ENCODE results near the gene CUEDC1. TPM values are rescaled to one million over a fixed set of nuclear protein-coding genes. Genes with fewer than 3 reads are reported as not detected.
A peak's percentile ranks its signal among the peaks of the same experiment; 100 is the strongest.

CUEDC1 gene
- total and polyA plus RNA-seq, 2 of the 13 experiments (the other 11 are each of a cell fraction or from before 2014, with no cell fraction given), result 7.4 to 12.9 TPM

DNA sequence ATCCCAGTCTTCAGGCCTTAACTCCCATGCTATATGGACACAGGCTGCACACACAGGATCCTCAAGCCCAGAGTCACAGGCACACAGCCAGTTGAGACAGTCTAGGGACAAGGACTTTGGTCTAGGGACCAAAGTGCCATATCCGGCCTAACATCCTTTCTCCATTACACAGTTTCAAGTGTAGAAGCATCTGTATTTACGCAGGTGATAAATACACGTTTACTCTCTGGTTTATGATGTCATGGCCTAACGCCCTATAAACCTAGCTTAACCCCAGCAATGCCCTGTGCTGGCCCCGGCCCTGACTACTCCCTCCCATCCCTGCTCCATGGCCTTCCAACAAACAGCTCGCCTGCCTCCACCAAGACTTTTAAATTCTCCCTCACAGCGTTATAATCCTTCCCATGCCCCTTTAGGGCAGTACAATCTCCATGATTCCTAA lies 17.1 kb downstream of the CUEDC1 start (continued):
- TF ChIP-seq ZNF780A (CRISPR knock-in tag; IDR thresholded peaks at IDR 0.05), result no peak
- peak; percentile 87 for TF ChIP-seq CREB1 (IDR thresholded peaks at IDR 0.05)
- peak; percentile 85 for TF ChIP-seq CREB1 (CRISPR knock-in tag; IDR thresholded peaks at IDR 0.05)
- peak; percentile 66; the same call in 1 of the 2 replicates for TF ChIP-seq KMT2A (CRISPR knock-in tag; IDR thresholded peaks at IDR 0.05)
- TF ChIP-seq FOXO1 (CRISPR knock-in tag; IDR thresholded peaks at IDR 0.05), result peak; percentile 76; the same call in 1 of the 2 replicates
- TF ChIP-seq ZNF12 (CRISPR knock-in tag; IDR thresholded peaks at IDR 0.05), result peak; percentile 56; the same call in 1 of the 2 replicates
- no peak for TF ChIP-seq SRY (CRISPR knock-in tag; IDR thresholded peaks at IDR 0.05)
- TF ChIP-seq, protein P1, sequence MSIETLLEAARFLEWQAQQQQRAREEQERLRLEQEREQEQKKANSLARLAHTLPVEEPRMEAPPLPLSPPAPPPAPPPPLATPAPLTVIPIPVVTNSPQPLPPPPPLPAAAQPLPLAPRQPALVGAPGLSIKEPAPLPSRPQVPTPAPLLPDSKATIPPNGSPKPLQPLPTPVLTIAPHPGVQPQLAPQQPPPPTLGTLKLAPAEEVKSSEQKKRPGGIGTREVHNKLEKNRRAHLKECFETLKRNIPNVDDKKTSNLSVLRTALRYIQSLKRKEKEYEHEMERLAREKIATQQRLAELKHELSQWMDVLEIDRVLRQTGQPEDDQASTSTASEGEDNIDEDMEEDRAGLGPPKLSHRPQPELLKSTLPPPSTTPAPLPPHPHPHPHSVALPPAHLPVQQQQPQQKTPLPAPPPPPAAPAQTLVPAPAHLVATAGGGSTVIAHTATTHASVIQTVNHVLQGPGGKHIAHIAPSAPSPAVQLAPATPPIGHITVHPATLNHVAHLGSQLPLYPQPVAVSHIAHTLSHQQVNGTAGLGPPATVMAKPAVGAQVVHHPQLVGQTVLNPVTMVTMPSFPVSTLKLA (IDR thresholded peaks at IDR 0.05), result no peak
- TF ChIP-seq, protein P2, sequence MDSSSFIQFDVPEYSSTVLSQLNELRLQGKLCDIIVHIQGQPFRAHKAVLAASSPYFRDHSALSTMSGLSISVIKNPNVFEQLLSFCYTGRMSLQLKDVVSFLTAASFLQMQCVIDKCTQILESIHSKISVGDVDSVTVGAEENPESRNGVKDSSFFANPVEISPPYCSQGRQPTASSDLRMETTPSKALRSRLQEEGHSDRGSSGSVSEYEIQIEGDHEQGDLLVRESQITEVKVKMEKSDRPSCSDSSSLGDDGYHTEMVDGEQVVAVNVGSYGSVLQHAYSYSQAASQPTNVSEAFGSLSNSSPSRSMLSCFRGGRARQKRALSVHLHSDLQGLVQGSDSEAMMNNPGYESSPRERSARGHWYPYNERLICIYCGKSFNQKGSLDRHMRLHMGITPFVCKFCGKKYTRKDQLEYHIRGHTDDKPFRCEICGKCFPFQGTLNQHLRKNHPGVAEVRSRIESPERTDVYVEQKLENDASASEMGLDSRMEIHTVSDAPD (CRISPR knock-in tag; IDR thresholded peaks at IDR 0.05), result no peak
- no peak for TF ChIP-seq SP140L (CRISPR knock-in tag; IDR thresholded peaks at IDR 0.05; ENCODE audit: borderline replicate concordance)
- TF ChIP-seq, protein P3, sequence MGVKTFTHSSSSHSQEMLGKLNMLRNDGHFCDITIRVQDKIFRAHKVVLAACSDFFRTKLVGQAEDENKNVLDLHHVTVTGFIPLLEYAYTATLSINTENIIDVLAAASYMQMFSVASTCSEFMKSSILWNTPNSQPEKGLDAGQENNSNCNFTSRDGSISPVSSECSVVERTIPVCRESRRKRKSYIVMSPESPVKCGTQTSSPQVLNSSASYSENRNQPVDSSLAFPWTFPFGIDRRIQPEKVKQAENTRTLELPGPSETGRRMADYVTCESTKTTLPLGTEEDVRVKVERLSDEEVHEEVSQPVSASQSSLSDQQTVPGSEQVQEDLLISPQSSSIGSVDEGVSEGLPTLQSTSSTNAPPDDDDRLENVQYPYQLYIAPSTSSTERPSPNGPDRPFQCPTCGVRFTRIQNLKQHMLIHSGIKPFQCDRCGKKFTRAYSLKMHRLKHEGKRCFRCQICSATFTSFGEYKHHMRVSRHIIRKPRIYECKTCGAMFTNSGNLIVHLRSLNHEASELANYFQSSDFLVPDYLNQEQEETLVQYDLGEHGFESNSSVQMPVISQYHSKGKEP (CRISPR knock-in tag; IDR thresholded peaks at IDR 0.05), result no peak
- TF ChIP-seq NFE2L1 (CRISPR knock-in tag; IDR thresholded peaks at IDR 0.05; ENCODE audit: borderline replicate concordance), result no peak
- no peak for TF ChIP-seq KLF15 (CRISPR knock-in tag; IDR thresholded peaks at IDR 0.05; ENCODE audit: borderline replicate concordance)
- peak; percentile 93 for TF ChIP-seq ZMYM2 (CRISPR knock-in tag; IDR thresholded peaks at IDR 0.05)
- TF ChIP-seq TAF15 (IDR thresholded peaks at IDR 0.05; ENCODE audit: low read depth, low read length, poor library complexity, severe bottlenecking), result no peak
- TF ChIP-seq ESRRA (CRISPR knock-in tag; IDR thresholded peaks at IDR 0.05; ENCODE audit: low read depth), result peak; percentile 92
- TF ChIP-seq PTBP1 (IDR thresholded peaks at IDR 0.05; ENCODE audit: low read depth, low read length, poor library complexity, severe bottlenecking), result no peak
- TF ChIP-seq, protein P4, sequence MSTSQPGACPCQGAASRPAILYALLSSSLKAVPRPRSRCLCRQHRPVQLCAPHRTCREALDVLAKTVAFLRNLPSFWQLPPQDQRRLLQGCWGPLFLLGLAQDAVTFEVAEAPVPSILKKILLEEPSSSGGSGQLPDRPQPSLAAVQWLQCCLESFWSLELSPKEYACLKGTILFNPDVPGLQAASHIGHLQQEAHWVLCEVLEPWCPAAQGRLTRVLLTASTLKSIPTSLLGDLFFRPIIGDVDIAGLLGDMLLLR (CRISPR knock-in tag; IDR thresholded peaks at IDR 0.05), result no peak
- TF ChIP-seq GATAD1 (CRISPR knock-in tag; IDR thresholded peaks at IDR 0.05), result peak; percentile 35; the same call in 1 of the 2 replicates
- TF ChIP-seq ZNF577 (CRISPR knock-in tag; IDR thresholded peaks at IDR 0.05; ENCODE audit: borderline replicate concordance, low read depth), result no peak
- TF ChIP-seq ATRX (CRISPR knock-in tag; IDR thresholded peaks at IDR 0.05; ENCODE audit: borderline replicate concordance), result no peak
- TF ChIP-seq RXRA (CRISPR knock-in tag; IDR thresholded peaks at IDR 0.05), result peak; percentile 80; the same call in 1 of the 2 replicates
- TF ChIP-seq ARID2 (CRISPR knock-in tag; IDR thresholded peaks at IDR 0.05; ENCODE audit: borderline replicate concordance), result no peak
- TF ChIP-seq CENPT (CRISPR knock-in tag; IDR thresholded peaks at IDR 0.05; ENCODE audit: low read depth), result no peak
- TF ChIP-seq, protein P5, sequence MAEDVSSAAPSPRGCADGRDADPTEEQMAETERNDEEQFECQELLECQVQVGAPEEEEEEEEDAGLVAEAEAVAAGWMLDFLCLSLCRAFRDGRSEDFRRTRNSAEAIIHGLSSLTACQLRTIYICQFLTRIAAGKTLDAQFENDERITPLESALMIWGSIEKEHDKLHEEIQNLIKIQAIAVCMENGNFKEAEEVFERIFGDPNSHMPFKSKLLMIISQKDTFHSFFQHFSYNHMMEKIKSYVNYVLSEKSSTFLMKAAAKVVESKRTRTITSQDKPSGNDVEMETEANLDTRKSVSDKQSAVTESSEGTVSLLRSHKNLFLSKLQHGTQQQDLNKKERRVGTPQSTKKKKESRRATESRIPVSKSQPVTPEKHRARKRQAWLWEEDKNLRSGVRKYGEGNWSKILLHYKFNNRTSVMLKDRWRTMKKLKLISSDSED (CRISPR knock-in tag; IDR thresholded peaks at IDR 0.05), result no peak
- TF ChIP-seq NCOA5 (CRISPR knock-in tag; IDR thresholded peaks at IDR 0.05), result no peak

All from HepG2 (cell line).